PC-3 (cell line): Measurements from ENCODE around the gene YWHAG.

Experiments used
- EZH2 ChIP-seq: fragments of 300-600 bp; sonication (generic); IDR thresholded peaks from one replicate; pipeline ENCODE4 v1.6.1; 2017; ENCODE audit warnings: antibody characterized with exemption, mild to moderate bottlenecking, low read length; ENCODE audit not compliant: unreplicated experiment
- TF ChIP-seq, protein P1 (sequence below): fragments of 300-600 bp; sonication (generic); conservative IDR thresholded peaks from 2 replicates; pipeline ENCODE4 v1.5.1; 2017; ENCODE audit warnings: antibody characterized with exemption, low read depth, mild to moderate bottlenecking, low read length

DNA sequence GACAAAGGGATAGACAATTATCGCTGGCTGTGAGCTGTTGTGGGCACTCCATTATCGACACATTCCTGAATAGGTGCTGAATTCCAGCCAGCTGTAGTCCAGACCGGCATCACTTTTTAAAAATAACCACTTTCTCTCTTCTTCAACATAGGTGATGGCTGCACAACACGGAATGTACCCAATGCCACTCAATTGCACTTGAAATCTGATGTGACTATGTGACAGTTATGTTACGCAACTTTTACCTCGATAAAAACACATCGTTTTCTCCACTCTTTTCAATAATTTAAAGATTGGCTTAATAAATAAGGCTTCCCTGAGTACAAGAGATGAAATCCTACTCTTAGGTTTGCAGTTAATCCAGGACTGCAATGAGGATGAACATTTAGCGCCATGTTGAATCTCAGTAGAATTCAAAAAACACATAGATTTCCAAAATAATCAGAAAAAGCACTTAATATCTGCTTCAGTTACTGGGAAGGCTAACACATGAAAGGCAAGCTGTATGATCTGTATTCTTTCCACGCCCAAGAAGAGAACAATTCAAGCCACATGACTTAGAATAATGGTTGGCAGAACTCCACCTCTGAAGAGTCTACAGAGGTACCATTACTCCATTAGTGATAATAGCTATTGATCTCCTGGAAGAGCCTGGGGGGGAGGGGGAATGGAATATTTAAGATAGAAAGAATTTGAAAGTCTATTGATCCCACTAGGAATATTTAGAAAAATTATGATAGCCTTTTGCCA is 3.6 kb downstream of the YWHAG start:
- TF ChIP-seq, protein P1, sequence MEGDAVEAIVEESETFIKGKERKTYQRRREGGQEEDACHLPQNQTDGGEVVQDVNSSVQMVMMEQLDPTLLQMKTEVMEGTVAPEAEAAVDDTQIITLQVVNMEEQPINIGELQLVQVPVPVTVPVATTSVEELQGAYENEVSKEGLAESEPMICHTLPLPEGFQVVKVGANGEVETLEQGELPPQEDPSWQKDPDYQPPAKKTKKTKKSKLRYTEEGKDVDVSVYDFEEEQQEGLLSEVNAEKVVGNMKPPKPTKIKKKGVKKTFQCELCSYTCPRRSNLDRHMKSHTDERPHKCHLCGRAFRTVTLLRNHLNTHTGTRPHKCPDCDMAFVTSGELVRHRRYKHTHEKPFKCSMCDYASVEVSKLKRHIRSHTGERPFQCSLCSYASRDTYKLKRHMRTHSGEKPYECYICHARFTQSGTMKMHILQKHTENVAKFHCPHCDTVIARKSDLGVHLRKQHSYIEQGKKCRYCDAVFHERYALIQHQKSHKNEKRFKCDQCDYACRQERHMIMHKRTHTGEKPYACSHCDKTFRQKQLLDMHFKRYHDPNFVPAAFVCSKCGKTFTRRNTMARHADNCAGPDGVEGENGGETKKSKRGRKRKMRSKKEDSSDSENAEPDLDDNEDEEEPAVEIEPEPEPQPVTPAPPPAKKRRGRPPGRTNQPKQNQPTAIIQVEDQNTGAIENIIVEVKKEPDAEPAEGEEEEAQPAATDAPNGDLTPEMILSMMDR = no peak
- TF ChIP-seq EZH2 = no peak
